ENCODE measurements around the gene GLIS1. TPM values are rescaled to one million over a fixed set of nuclear protein-coding genes. Genes with fewer than 3 reads are reported as not detected.

The GLIS1 gene
- total and polyA plus RNA-seq, 2 of the 8 experiments (the other 6 are each of a cell fraction or from before 2014, with no cell fraction given): 0.15 to 0.22 TPM

GRCh38 chr1:53734650-53735211, 4.2 kb downstream of the GLIS1 start:
- Histone ChIP-seq H2BK20ac (ENCODE audit: low read length) (no peak overlapping the region), H4K91ac (replicated peaks; ENCODE audit: insufficient read length, low read length) (no peak overlapping the region), H3K27ac (ENCODE audit: low read depth, low read length) (no peak overlapping the region), H3K4me3 (ENCODE audit: extremely low read depth in 1 of 4, insufficient read depth in 2 of 4, low read depth in 3 of 4, low read length in 4 of 4) (no peak overlapping the region), H3K18ac (ENCODE audit: extremely low read depth, low read length) (no peak overlapping the region), H4K8ac (ENCODE audit: extremely low read depth, insufficient read depth, low read length) (no peak overlapping the region), H3K79me2 (ENCODE audit: control insufficient read depth in 1 of 2, insufficient read depth in 2 of 2, low read length in 2 of 2) (no peaks in the 10 kb centered on the region), H3K4me1 (replicated peaks in 1 of 4; ENCODE audit: control insufficient read depth in 3 of 4, insufficient read depth in 4 of 4, low read length in 3 of 4) (peaks cover 0 to 9% (median 3%) of the 10 kb centered on the region in 4 experiments; a peak in 5 of 7 replicates), H3K14ac (ENCODE audit: insufficient read length) (no peak overlapping the region), H3K79me1 (ENCODE audit: low read depth, low read length) (no peaks in the 10 kb centered on the region), H4K20me1 (replicated peaks in 1 of 2; ENCODE audit: control insufficient read depth in 1 of 2, insufficient read depth in 2 of 2, low read length in 2 of 2) (peaks cover 0 to 4% of the 10 kb centered on the region in 2 experiments), H4K5ac (ENCODE audit: insufficient read length, low read depth, low read length) (no peak overlapping the region), H2BK120ac (replicated peaks; ENCODE audit: low read depth, low read length) (no peak overlapping the region), H3K4me2 (ENCODE audit: insufficient read depth in 1 of 2, low read depth in 2 of 2, low read length in 2 of 2) (no peak overlapping the region), H3K27me3 (replicated peaks in 1 of 4; ENCODE audit: control insufficient read depth in 3 of 4, extremely low read depth in 1 of 4, insufficient read depth in 3 of 4, low read length in 3 of 4) (peaks cover 33 to 42% (median 42%) of the 10 kb centered on the region in 4 experiments), H2BK12ac (ENCODE audit: low read depth, low read length) (no peak overlapping the region), H3K56ac (replicated peaks; ENCODE audit: insufficient read length, low read depth, low read length) (no peak overlapping the region), H2AFZ (ENCODE audit: low read length) (no peak overlapping the region), H3K36me3 (ENCODE audit: control insufficient read depth in 2 of 4, insufficient read depth in 4 of 4, low read length in 3 of 4) (peaks cover 0 to 3% (median 0%) of the 10 kb centered on the region in 4 experiments; a peak in 1 of 8 replicates), H3K4ac (replicated peaks; ENCODE audit: insufficient read length, low read depth, low read length) (no peak overlapping the region), H3K9me3 (ENCODE audit: insufficient read depth in 2 of 2, low read depth in 1 of 2, low read length in 1 of 2) (no peaks in the 10 kb centered on the region), H2AK5ac (ENCODE audit: low read depth, low read length) (no peak overlapping the region), H3K23me2 (ENCODE audit: low read depth, low read length) (peaks cover 13% of the 10 kb centered on the region; the same call in 1 of the 2 replicates), H2BK5ac (ENCODE audit: low read depth, low read length) (no peak overlapping the region), H3K23ac (ENCODE audit: insufficient read length) (no peak overlapping the region), H2BK15ac (ENCODE audit: low read length) (no peak overlapping the region), H3K9ac (replicated peaks in 1 of 4; ENCODE audit: extremely low read depth in 1 of 4, low read depth in 3 of 4, low read length in 3 of 4) (no peak overlapping the region)
- DNase-seq (ENCODE audit: low read depth in 1 of 2, low spot score in 2 of 2): no peak
- no peak for FAIRE-seq
- CTCF ChIA-PET (ENCODE audit: partially characterized antibody): interaction anchor here (0.6 to 5.1 kb wide), 11 partner anchors 10 to 285 kb away, joined by 3 to 39 read pairs (median 4); no protein-coding TSS in a partner anchor
- POLR2A ChIA-PET (ENCODE audit: partially characterized antibody): no interaction called here
- 81% methylated on average over 10 of the region's 10 CpGs; no CpG with 5 or more reads in 1 of the 2 experiments for WGBS, 2 experiments (ENCODE audit: extremely low coverage in 1 of 2, insufficient coverage in 1 of 2, insufficient read length in 1 of 2, insufficient replicate concordance in 2 of 2, low coverage in 1 of 2, low lambda C conversion rate in 2 of 2, missing lambda C conversion rate in 1 of 2)
- no peak for TF ChIP-seq SIX5 (IDR thresholded peaks at IDR 0.05; ENCODE audit: low read depth, low read length)
- no peak for TF ChIP-seq SIRT6 (IDR thresholded peaks at IDR 0.05; ENCODE audit: low read length)
- TF ChIP-seq ASH2L (IDR thresholded peaks at IDR 0.05; ENCODE audit: low read length): no peak
- no peak for TF ChIP-seq KDM4A (IDR thresholded peaks at IDR 0.05; ENCODE audit: low read depth, low read length, severe bottlenecking)
- TF ChIP-seq ATF3 (IDR thresholded peaks at IDR 0.05; ENCODE audit: insufficient read depth, low read depth, low read length): no peak
- TF ChIP-seq CREB1 (IDR thresholded peaks at IDR 0.05): no peak
- no peak for TF ChIP-seq JUND (IDR thresholded peaks at IDR 0.05; ENCODE audit: low read length)
- TF ChIP-seq ATF2 (IDR thresholded peaks at IDR 0.05; ENCODE audit: low read length): no peak
- TF ChIP-seq MAFK (IDR thresholded peaks at IDR 0.05; ENCODE audit: low read depth, low read length): no peak
- no peak for TF ChIP-seq SP2 (IDR thresholded peaks at IDR 0.05; ENCODE audit: low read length)
- TF ChIP-seq NRF1 (IDR thresholded peaks at IDR 0.05; ENCODE audit: low read depth, low read length): no peak
- TF ChIP-seq CBX8 (IDR thresholded peaks at IDR 0.05; ENCODE audit: borderline replicate concordance, low read depth, low read length): no peak

Data from H1 (cell line).